SK-N-MC (cell line): ENCODE measurements around the gene IGFALS.

Source experiments
- DNase-seq: peaks from one replicate; pipeline ENCODE4 v3.0.0-alpha.2; 2011; ENCODE audit warnings: low read depth, low spot score
- H3K27ac ChIP-seq: fragments of 200-600 bp; sonication (generic); 2 replicates; pipeline ENCODE4 v1.5.1; 2016; ENCODE audit warnings: mixed run types
- H3K36me3 ChIP-seq: fragments of 200-600 bp; sonication (generic); 2 replicates; pipeline ENCODE4 v1.6.1; 2017; ENCODE audit warnings: antibody characterized with exemption, low read length, mixed read lengths; ENCODE audit not compliant: insufficient read depth
- H3K4me3 ChIP-seq: fragments of 200-600 bp; sonication (generic); 2 replicates; pipeline ENCODE4 v1.5.1; 2016
- H3K9ac ChIP-seq: fragments of 200-600 bp; sonication (generic); 2 replicates; pipeline ENCODE4 v1.8.0; 2017; ENCODE audit warnings: mixed run types, mixed read lengths; ENCODE audit not compliant: insufficient read length
- H3K9me3 ChIP-seq: fragments of 200-600 bp; sonication (generic); 2 replicates; pipeline ENCODE4 v1.6.1; 2017; ENCODE audit warnings: low read depth, mild to moderate bottlenecking, antibody characterized with exemption, low read length, moderate library complexity, mixed read lengths
- EZH2 ChIP-seq: fragments of 200-600 bp; sonication (generic); IDR thresholded peaks from one replicate; pipeline ENCODE4 v1.6.1; 2017; ENCODE audit warnings: antibody characterized with exemption
- FOXP2 ChIP-seq: optimal IDR thresholded peaks from 2 replicates; pipeline ENCODE3; 2011; ENCODE audit warnings: mild to moderate bottlenecking, moderate library complexity; ENCODE audit not compliant: insufficient read depth; ENCODE audit errors: extremely low read length, control extremely low read depth
- POLR2AphosphoS5 ChIP-seq: IDR thresholded peaks from 2 replicates; pipeline ENCODE4 v1.6.1; 2012; ENCODE audit warnings: mild to moderate bottlenecking, low read depth, low read length, borderline replicate concordance

IGFALS gene

DNA sequence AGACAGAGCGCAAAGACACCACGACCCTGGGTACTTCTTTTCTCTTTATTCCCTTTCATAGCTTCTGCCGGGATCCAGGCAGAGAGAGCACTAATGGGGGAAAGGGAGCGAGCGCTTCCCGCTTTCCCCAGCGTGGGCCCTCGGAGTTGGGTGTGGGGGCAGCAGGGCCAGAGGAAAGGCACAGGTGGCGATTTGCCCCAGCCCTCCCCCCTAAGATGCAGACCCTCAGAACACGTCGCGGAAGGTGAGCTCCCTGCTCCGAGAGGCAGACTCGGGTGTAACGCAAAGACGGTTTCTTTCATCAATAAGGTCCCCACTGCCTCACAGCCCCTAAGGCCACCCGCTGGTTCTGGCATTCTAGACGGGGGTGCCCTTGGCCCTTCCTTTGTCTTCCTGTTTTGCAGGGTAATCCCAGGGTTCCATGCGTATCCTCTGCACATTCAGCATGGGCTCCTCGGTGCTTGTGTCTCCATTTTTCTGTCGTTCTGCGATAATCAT is 21.6 kb downstream of the IGFALS start:
- Histone ChIP-seq H3K27ac (peak overlapping the region; percentile 18; the same call in 1 of the 2 replicates), H3K36me3 (peaks cover 3% of the 10 kb centered on the region), H3K9ac (peak overlapping the region; percentile 97), H3K4me3 (peak overlapping the region; percentile 96), H3K9me3 (no peaks in the 10 kb centered on the region)
- DNase-seq: no peak
- TF ChIP-seq FOXP2 (no peak), POLR2AphosphoS5 (no peak; the same call in 1 of the 2 replicates), EZH2 (no peak)

DNA sequence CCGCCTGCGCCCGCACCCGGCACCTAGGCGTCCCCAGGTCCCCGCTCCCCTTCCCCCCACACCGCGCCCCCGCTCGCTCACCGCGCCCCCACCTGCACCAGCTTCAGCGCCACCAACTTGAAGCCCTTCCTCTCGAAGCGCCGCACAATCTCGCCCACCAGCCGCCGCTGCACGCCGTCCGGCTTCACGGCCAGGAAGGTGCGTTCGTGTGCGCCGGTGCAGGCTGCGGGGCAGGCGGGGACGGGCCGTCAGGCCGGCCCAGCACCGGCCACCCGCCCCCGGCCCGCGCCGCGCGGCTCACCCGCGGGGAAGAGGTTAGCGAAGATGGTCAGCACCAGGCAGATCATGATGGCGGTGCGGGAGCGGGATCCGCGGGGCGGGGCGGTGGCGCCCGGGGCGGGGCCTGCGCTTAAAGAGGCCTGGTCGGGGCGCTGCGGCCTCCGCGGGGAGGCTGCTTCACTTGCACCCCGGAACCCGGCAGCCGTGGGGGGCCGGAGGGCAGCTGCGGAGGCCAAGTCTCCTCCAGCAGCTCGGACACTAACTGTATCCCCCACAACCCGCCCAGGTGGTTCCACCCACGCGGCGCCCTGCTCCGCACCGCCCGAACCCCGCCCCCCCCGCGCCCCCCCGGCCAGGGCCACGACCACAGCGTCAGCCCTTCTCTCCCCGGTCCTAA is 22.2 kb downstream of the IGFALS start, which contains the start of gene NME3:
NME3 (minus strand) TSS at position 356 of the 676 bp plus-strand sequence; CDS start at position 347, 9 bp downstream.
- peaks cover 3% of the 10 kb centered on the region for H3K36me3 ChIP-seq
- peak within 1 kb of the TSS; percentile 96 for H3K4me3 ChIP-seq
- peak; percentile 26; the same call in 1 of the 2 replicates for TF ChIP-seq POLR2AphosphoS5
- no peak for TF ChIP-seq FOXP2
- no peak for TF ChIP-seq EZH2
- DNase-seq: no peak
- no peaks in the 10 kb centered on the region for H3K9me3 ChIP-seq
- H3K27ac ChIP-seq: peak within 1 kb of the TSS; percentile 18; the same call in 1 of the 2 replicates
- peak within 1 kb of the TSS; percentile 97 for H3K9ac ChIP-seq

DNA sequence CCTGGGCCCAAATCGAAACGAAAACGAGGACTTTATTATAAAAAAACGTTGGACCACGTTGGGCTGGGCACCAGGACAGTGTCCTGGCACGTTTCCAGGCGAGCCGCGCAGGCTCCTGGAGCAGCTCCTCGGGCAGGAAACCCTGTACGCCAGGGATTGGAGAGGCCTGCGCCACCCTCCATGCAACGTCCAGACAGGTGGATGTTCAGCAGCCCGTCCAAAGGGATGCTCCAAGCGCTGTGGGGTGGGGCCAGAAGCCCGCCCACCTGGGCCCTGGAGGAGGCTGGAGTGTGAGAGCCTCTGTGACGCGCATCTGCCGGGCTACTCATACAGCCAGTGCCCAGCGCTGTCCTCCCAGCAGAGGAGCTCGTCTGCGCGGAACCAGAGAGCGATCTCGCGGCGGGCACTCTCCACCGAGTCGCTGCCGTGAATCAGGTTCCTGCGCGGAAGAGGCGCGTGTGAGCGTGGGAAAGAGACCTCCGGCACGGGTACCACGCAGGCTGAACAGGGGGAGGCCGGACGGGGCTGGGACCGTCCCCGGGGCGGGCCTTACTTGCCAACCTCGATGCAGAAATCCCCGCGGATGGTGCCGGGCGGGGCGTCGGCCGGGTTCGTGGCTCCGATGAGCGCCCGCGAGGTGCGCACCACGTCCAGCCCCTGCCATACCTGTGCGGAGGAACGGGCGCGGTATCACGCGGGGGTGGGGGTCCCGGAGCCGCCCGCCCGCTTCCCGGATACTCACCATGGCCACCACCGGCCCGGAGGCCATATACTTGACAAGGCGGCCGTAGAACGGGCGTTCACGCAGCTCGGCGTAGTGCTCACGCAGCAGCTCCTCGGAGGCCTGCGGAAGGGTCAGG is 22.9 kb downstream of the IGFALS start:
- TF ChIP-seq FOXP2 (no peak), EZH2 (no peak), POLR2AphosphoS5 (0 out of 2 replicates have a peak, but pooled peaks have one; percentile 6)
- DNase-seq: no peak
- Histone ChIP-seq H3K9me3 (no peaks in the 10 kb centered on the region), H3K27ac (no peak overlapping the region), H3K4me3 (peak overlapping the region; percentile 96), H3K9ac (peak overlapping the region; percentile 97), H3K36me3 (peaks cover 3% of the 10 kb centered on the region)

DNA sequence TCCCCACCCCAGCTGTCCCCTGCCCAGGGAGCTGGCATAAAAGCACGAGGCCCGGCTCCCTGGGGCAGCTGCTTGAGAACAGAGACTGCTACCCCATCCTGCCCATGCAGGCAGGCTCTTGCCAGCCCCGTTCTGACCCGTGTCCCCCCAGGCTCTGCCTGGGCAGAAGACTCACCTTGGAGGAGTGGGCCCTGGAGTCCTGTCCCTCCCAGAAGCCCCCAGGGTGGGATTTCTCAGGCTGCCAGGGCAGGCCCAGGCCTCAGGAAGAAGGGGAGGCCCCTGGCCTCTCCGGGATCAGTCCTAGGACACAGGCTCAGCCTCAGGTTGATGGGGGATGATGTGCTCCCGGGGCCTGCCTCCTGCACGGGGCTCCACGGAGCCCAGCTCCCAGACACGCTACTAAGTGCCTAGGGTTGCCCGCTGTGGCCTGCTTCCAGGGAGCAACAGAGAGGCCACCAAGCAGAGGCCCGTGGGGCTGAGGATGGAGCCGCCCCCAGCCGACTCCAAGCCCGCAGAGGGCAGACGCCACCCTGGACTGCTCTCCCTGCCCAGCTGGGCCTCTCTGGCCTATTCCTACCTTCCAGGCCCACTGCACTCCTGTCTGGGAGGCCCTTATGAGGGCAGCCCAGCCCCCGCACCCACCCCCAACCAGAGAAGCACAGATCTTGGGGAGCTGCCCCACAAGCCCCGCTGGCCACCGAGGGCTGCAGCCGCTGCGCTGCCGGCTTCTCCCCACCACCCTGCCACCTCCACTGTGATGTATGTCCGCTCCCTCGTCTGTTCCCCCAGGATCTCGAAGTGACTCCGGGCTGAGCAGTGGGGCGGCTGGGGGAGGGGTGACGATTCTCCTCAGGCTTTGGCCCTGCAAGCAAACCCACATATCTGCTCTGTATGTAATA is 23.9 kb downstream of the IGFALS start:
- Histone ChIP-seq H3K9me3 (no peaks in the 10 kb centered on the region), H3K4me3 (no peak overlapping the region; the same call in 1 of the 2 replicates), H3K9ac (no peak overlapping the region), H3K27ac (0 out of 2 replicates have a peak overlapping the region, but pooled peaks have one; percentile 13), H3K36me3 (peaks cover 3% of the 10 kb centered on the region)
- DNase-seq: no peak
- TF ChIP-seq FOXP2: no peak
- TF ChIP-seq POLR2AphosphoS5: peak; percentile 13; the same call in 1 of the 2 replicates

DNA sequence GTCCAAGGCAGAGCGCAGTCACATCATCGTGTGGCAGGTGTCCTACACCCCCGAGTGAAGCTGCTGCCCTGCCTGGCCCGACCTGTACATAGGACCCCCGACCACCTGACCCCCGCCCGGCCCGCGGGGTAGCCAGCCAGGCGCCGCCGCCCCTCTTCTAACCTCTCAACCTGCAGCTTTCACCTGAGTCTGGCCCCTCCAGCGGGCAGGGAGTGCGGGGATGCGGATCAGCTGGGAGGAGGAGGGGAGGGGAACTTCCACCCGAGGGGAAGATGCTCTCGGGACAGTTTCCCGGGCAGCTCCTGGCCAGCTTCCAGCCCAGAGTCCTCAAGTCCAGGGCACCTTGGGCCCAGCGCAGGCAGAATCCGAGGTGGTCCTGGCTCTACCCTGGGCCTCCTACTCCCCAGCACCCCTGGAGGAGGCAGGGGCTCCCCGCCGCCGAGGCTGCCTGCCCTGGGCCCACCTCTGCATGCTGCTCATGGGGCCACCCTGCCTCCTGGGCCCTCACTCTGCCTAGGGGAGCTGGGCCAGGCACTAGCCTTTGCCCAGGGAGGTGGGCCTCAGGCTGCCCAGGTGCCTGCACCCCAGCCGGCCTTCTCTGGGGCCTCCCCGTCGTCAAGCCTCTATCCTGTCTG is 24.6 kb downstream of the IGFALS start:
- Histone ChIP-seq H3K4me3 (no peak overlapping the region), H3K36me3 (peaks cover 3% of the 10 kb centered on the region), H3K9me3 (no peaks in the 10 kb centered on the region), H3K9ac (no peak overlapping the region), H3K27ac (no peak overlapping the region)
- DNase-seq: no peak
- TF ChIP-seq EZH2 (no peak), FOXP2 (no peak), POLR2AphosphoS5 (no peak)

DNA sequence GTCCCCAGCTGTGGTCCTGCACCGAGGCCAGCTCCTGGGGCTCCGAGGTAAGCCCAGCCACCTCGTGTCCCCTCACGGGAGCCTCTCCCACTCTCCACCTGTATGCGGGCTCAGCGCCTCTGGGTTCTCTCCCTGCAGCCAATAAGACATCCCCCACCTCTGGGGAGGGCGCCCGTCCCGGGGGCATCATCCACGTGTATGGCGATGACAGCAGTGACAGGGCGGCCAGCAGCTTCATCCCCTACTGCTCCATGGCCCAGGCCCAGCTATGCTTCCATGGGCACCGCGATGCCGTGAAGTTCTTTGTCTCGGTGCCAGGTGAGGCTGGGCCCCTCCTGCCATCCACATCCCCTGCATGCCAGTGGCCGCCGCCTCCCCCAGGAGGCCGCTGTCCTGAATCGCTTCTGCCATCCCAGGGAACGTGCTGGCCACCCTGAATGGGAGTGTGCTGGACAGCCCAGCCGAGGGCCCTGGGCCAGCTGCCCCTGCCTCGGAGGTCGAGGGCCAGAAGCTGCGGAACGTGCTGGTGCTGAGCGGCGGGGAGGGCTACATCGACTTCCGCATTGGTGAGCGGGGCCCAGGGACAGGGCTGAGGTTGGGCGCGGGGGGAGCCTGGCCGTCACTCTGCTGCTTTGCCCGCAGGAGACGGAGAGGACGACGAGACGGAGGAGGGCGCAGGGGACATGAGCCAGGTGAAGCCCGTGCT is 25.3 kb downstream of the IGFALS start:
- TF ChIP-seq POLR2AphosphoS5: no peak
- no peak for TF ChIP-seq EZH2
- TF ChIP-seq FOXP2: no peak
- no peak overlapping the region for H3K27ac ChIP-seq
- H3K4me3 ChIP-seq: no peak overlapping the region
- no peak overlapping the region for H3K9ac ChIP-seq
- peaks cover 3% of the 10 kb centered on the region for H3K36me3 ChIP-seq
- H3K9me3 ChIP-seq: no peaks in the 10 kb centered on the region
- no peak for DNase-seq
